ENCODE measurements around the gene CD151.

Gene CD151

GRCh38 chr11:829847-830294 is 2.9 kb upstream of the CD151 start:
- no peak for FAIRE-seq

- FAIRE-seq, result no peak
Measured at GRCh38 chr11:830295-831117, 2.2 kb upstream of the CD151 start.

- no peak for FAIRE-seq
Measured at GRCh38 chr11:831118-831864, 1.5 kb upstream of the CD151 start.

GRCh38 chr11:831961-832528 is 707 bp upstream of the CD151 start:
- FAIRE-seq, result no peak

GRCh38 chr11:833114-833791 is 501 bp downstream of the CD151 start:
- FAIRE-seq, result no peak

GRCh38 chr11:833849-834311 is 1.1 kb downstream of the CD151 start:
- FAIRE-seq, result no peak

DNA sequence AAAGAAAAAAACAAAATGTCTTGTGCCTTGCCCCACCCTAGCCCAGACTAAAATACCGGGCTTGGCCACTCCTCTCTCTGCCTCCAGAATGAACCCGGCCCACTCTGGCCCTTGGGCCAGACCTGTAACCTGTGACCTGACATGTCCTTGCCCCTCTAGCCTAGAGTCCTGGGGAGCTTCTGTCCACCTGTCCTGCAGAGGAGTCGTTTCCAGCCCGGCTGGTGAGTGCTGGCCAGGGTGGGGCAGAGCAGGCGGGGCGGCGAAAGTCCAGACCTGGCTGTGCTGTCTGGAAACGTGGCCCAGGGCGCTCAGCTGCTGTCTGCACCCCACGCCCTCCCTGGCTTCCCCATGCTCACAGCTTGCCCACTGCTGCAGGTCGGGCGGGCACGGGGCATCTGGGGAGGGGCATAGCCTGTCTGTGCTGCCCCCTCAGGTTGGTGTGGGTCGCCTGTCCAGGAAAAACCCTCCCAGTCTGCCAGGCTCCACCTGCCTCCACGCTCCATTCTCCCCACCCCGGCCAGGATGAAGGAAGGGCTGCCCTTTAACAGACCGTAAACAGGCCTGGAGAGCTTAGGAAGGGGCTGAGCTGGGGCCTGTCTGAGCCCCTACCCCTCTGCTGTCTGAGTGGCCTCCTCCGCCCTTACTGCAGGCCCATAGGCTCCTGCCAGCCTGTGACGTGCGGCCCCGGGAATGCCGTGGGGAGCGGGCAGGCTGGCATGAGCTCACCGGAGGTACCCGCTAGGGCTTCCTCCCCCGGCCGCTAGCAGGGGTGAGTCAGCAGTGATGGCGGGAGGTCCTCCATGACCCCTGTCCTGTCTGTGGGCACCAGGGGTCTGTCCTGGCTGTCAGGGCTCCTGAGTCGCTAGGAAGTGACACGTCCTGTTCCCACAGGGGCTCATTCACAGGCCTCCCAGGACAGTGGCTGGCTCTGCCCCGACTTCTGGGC is 1.9 kb downstream of the CD151 start:
- no peak for FAIRE-seq

- no peak for FAIRE-seq
Measured at GRCh38 chr11:836274-836673, 3.5 kb downstream of the CD151 start.

DNA sequence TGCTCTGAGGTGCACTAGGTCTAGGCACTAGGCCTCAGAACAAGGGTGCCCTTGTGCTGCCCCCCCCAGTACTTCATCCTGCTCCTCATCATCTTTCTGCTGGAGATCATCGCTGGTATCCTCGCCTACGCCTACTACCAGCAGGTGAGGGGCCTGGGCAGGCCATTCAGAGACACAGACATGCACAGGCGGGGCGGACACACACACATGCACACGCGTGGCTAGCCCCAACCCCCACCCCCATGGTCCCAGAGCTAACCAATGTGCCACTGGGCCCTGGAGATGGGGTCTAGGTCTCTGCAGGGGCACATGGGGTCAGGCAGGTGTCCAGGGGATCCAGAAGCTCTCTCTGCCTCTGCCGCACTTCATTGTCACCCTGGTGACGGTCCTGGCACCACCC is 3.9 kb downstream of the CD151 start:
- FAIRE-seq, result no peak

- no peak for FAIRE-seq
Measured at GRCh38 chr11:837189-837989, 4.6 kb downstream of the CD151 start.

- no peak for FAIRE-seq
Measured at GRCh38 chr11:837990-838307, 5.2 kb downstream of the CD151 start.

DNA sequence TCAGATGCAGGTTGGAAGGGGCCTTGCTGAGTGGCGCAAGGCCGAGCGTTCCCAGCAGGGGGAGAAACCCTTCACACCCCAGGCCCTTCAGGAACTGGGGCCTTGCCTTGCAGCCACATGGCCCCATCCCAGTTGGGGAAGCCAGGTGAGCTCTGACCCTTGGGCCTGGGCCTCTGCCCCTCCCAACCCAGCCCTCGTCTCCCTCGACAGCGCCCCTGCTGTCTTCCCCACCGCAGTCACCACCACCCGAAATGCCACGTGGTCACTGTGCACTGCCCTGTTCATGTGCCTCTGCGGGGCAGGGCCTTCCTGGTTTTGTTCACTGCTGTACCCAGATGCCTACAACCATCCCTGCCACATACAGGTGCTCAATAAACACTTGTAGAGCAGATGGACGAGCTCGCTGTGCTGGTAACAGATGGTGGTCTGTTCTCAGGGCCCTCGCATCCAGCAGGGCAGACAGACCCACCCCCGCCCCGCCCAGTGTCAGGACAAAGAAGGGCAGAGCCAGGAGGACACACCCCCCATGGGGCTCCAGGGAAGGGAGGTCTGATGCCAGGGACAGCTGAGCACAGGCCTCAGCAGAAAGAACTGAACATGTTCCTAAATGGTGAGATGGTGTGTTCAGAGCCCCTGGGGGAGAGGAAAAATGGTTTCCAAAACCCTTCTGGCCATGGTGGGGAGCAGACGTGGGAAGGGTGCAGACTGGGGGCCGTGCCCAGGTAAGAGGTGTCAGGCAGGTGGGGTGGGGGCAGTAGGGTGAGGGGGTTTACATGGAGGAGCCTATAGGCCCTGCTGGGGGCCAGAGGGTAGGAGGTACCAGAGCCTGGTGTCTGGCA is 5.9 kb downstream of the CD151 start:
- FAIRE-seq, result no peak

DNA sequence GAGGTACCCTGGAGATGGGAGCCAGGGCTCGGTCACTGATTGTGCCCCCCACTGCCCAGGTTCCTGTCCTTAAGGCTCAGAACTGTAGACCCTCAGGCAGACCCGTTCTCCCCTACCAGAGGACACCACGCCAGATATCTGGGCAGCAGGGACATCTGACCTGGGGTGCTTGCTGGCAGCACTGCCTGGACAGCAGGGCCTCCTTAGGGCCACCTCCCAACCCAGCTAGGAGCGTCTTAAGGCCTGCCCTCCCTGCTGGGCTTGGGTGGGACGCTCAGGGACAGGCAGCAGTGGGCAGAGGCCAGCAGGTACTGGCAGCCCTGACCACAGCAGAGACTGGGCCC is 6.5 kb downstream of the CD151 start:
- no peak for FAIRE-seq

GRCh38 chr11:839875-840617 is 7.3 kb downstream of the CD151 start:
- FAIRE-seq, result no peak

- FAIRE-seq, result no peak
Measured at GRCh38 chr11:841981-842369, 9.2 kb downstream of the CD151 start.

DNA sequence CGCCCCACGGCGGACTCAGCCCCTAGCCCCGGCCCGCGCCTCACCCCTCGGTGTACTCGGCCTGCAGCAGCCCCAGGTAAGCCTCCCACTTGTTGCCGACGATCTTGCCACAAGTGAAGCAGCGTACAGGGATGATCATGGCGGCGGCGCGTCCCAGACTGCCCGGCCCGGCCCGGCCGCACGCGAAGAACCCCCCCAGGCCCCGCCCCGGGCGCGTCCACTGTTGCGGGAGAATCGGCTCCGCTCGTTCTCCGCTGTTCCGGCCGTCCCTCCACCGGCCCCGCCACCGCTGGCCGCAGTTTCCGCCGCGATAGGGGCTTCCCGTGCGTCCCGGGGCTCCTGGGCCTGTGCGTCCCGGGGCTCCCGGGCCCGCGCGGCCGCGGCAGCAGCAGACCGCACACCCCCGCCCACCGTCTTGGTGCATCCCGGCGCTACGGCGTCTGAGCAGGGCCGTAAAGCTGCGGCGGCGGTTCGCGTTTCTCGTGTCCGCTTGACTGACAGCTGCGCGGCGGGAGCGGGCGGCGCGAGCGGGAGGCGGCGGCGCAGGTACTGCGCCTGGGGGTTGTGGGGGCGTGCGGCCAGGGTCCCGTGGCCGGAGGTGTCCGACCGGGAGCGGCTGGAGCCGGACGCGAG is 9.7 kb downstream of the CD151 start, which contains the start of the genes POLR2L and TSPAN4:
TSS of gene POLR2L (minus strand) at position 160 of the 633 bp plus-strand sequence. CDS start at position 139, 21 bp downstream.
TSS of gene TSPAN4 (plus strand) at position 483 of the 633 bp plus-strand sequence. CDS start 7,453 bp downstream, outside the sequence.
- no peak for FAIRE-seq

DNA sequence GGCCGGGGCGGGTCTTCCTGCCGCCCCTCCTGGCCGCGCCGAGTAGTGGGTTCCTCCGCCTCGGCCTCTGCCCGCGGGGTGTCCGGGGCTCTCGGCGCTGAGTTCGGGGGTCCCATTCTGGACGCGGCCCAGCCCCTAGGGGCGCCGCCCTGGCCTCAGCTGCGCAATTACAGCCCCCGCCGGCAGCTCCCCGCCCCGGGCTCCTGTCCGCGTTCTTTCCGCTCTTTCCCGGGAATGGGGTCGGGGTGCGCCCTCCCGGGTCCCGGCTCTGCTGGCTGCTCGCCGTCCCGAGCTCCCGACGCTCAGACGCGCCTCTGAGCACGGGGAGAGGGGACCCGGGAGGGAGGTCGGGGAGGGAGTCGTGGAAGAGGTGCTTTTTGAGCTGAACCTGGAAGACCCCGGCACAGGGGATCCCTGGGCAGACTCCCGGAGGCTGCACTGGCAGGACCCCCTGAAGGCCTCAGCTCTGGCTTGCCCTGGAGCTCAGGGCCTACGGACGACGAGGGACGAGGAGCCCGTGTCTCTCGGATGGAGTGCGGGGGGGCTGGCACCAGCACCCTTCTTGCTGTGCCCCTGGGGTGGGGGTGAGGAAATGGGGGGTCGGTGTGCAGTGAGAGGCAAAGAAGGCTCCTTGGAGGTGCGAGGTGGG is 10.5 kb downstream of the CD151 start:
- no peak for FAIRE-seq
